ENCODE data around the gene CHST4. TPM values are rescaled to one million over a fixed set of nuclear protein-coding genes. Genes with fewer than 3 reads are reported as not detected.
"Not testable (repeated sequence)": the region's sequence is repeated elsewhere in the genome, so short reads cannot be mapped to it uniquely, and the experiment has no call there.

The CHST4 gene
- total RNA-seq, 1 donor from 2014 or later = not detected

DNA sequence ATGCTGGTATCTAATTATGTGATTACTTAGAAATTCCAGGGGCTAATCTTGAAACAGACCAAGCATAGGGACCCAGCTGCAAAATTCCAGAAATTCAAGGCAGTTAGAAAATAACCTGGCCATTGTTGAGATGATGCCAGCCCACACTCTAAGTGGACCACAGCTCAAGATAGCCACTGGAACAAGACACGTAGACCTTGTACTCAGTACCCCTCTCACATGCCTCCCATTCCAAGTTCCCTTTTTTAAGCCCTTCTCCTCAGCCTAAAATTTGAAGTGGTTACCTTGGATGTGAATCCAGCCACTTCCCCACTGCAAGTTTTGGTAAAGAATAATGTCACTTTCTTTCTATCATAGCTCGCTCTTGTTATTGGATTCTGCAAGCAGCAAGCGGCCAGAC, 33.0 kb upstream of the CHST4 start:
- no peak overlapping the region for H3K4me3 ChIP-seq (ENCODE audit: low read depth, low read length)
- H3K36me3 ChIP-seq (ENCODE audit: control insufficient read depth, insufficient read depth, low read length) = no peaks in the 10 kb centered on the region
- no peaks in the 10 kb centered on the region for H3K27me3 ChIP-seq (ENCODE audit: control insufficient read depth, insufficient read depth, low read length)
- DNase-seq (ENCODE audit: low read depth) = no peak
- TF ChIP-seq, protein P1, sequence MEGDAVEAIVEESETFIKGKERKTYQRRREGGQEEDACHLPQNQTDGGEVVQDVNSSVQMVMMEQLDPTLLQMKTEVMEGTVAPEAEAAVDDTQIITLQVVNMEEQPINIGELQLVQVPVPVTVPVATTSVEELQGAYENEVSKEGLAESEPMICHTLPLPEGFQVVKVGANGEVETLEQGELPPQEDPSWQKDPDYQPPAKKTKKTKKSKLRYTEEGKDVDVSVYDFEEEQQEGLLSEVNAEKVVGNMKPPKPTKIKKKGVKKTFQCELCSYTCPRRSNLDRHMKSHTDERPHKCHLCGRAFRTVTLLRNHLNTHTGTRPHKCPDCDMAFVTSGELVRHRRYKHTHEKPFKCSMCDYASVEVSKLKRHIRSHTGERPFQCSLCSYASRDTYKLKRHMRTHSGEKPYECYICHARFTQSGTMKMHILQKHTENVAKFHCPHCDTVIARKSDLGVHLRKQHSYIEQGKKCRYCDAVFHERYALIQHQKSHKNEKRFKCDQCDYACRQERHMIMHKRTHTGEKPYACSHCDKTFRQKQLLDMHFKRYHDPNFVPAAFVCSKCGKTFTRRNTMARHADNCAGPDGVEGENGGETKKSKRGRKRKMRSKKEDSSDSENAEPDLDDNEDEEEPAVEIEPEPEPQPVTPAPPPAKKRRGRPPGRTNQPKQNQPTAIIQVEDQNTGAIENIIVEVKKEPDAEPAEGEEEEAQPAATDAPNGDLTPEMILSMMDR (IDR thresholded peaks at IDR 0.05; ENCODE audit: insufficient read depth, low read length, poor library complexity, severe bottlenecking) = no peak

DNA sequence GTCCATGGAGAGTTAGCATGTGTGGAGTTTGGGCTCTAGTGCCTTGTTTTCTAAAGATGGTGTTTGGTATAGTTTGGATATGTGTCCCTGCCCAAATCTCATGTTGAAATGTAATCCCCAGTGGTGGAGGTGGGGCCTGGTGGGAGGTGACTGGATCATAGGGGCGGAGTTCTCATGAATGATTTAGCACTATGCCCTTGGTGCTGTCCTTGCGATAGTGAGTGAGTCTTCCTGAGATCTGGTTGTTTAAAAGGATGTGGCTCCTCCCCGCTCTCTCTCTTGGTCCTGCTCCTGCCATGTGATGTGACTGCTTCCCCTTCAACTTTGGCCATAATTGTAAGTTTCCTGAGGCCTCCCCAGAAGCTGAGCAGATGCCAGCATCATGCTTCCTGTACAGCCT, 28.2 kb upstream of the CHST4 start:
- H3K4me3 ChIP-seq (ENCODE audit: low read depth, low read length) = no peak overlapping the region
- TF ChIP-seq, protein P1 (IDR thresholded peaks at IDR 0.05; ENCODE audit: insufficient read depth, low read length, poor library complexity, severe bottlenecking) = no peak
- DNase-seq (ENCODE audit: low read depth) = no peak
- H3K36me3 ChIP-seq (ENCODE audit: control insufficient read depth, insufficient read depth, low read length) = no peaks in the 10 kb centered on the region
- H3K27me3 ChIP-seq (ENCODE audit: control insufficient read depth, insufficient read depth, low read length) = no peaks in the 10 kb centered on the region

- H3K4me3 ChIP-seq (ENCODE audit: low read depth, low read length) = no peak overlapping the region
- TF ChIP-seq, protein P1 (IDR thresholded peaks at IDR 0.05; ENCODE audit: insufficient read depth, low read length, poor library complexity, severe bottlenecking) = peak; percentile 61
- H3K27me3 ChIP-seq (ENCODE audit: control insufficient read depth, insufficient read depth, low read length) = no peaks in the 10 kb centered on the region
- H3K36me3 ChIP-seq (ENCODE audit: control insufficient read depth, insufficient read depth, low read length) = no peaks in the 10 kb centered on the region
- DNase-seq (ENCODE audit: low read depth) = no peak
Measured at GRCh38 chr16:71499775-71500364, 26.4 kb upstream of the CHST4 start.

- DNase-seq (ENCODE audit: low read depth) = no peak
- TF ChIP-seq, protein P1 (IDR thresholded peaks at IDR 0.05; ENCODE audit: insufficient read depth, low read length, poor library complexity, severe bottlenecking) = no peak
- no peak overlapping the region for H3K4me3 ChIP-seq (ENCODE audit: low read depth, low read length)
- no peaks in the 10 kb centered on the region for H3K27me3 ChIP-seq (ENCODE audit: control insufficient read depth, insufficient read depth, low read length)
- no peaks in the 10 kb centered on the region for H3K36me3 ChIP-seq (ENCODE audit: control insufficient read depth, insufficient read depth, low read length)
Measured at GRCh38 chr16:71500964-71501363, 25.3 kb upstream of the CHST4 start.

DNA sequence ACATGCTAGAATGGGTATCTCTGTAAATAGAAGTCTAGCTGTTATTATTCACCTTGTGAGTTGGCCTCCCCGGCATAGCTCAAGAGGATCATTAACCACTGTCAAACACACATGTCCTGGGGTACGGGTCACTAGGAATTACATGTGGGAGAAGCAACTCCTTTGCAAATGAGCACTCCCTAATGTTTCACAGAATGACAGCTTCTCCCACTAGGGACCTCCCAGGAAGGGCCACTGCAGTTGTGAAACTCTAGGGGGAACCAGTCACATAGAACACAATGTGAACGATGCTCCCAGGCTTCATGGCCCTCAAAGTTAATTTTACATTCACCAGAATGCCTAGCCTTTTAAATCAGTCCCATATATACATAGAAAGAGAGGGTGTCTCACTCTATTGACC, 24.7 kb upstream of the CHST4 start:
- H3K36me3 ChIP-seq (ENCODE audit: control insufficient read depth, insufficient read depth, low read length) = no peaks in the 10 kb centered on the region
- no peaks in the 10 kb centered on the region for H3K27me3 ChIP-seq (ENCODE audit: control insufficient read depth, insufficient read depth, low read length)
- TF ChIP-seq, protein P1 (IDR thresholded peaks at IDR 0.05; ENCODE audit: insufficient read depth, low read length, poor library complexity, severe bottlenecking) = no peak
- H3K4me3 ChIP-seq (ENCODE audit: low read depth, low read length) = no peak overlapping the region
- no peak for DNase-seq (ENCODE audit: low read depth)

DNA sequence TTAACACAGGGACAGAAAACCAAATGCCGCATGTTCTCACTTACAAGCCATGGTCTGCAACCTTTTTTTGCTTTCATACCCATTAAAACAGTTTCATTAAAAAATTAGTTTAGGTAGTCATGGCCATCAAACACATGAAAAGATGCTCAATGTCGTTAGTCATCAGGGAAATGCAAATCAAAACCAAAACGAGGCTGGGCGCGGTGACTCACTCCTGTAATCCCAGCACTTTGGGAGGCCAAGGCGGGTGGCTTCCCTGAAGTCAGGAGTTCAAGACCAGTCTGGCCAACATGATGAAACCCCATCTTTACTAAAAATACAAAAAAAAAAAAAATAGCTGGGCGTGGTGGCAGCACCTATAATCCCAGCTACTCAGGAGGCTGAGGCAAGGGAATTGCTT, 22.2 kb upstream of the CHST4 start:
- H3K27me3 ChIP-seq (ENCODE audit: control insufficient read depth, insufficient read depth, low read length); H3K36me3 ChIP-seq (ENCODE audit: control insufficient read depth, insufficient read depth, low read length); DNase-seq (ENCODE audit: low read depth); H3K4me3 ChIP-seq (ENCODE audit: low read depth, low read length): not testable (repeated sequence)

Data from kidney epithelial cell (primary cell).